ENCODE measurements around the gene OXGR1.
"Not testable (repeated sequence)": the region's sequence is repeated elsewhere in the genome, so short reads cannot be mapped to it uniquely, and the experiment has no call there.

Gene OXGR1

GRCh38 chr13:96991072-96991471 lies 3.2 kb downstream of the OXGR1 start:
- TF ChIP-seq POLR2AphosphoS5 (IDR thresholded peaks at IDR 0.05; ENCODE audit: low read depth, low read length) (no peak), TAF1 (IDR thresholded peaks at IDR 0.05; ENCODE audit: borderline replicate concordance, low read depth, low read length) (no peak), POLR2A (IDR thresholded peaks at IDR 0.05; ENCODE audit: low read depth, low read length) (no peak)
- FAIRE-seq (no peak), DNase-seq (ENCODE audit: insufficient read length) (no peak)

- DNase-seq (ENCODE audit: insufficient read length) = no peak
- FAIRE-seq = no peak
- TF ChIP-seq POLR2A (IDR thresholded peaks at IDR 0.05; ENCODE audit: low read depth, low read length) = no peak
- TF ChIP-seq TAF1 (IDR thresholded peaks at IDR 0.05; ENCODE audit: borderline replicate concordance, low read depth, low read length) = no peak
- TF ChIP-seq POLR2AphosphoS5 (IDR thresholded peaks at IDR 0.05; ENCODE audit: low read depth, low read length) = no peak
Measured at GRCh38 chr13:96988441-96988840, 5.8 kb downstream of the OXGR1 start.

GRCh38 chr13:96984051-96984508 lies 10.2 kb downstream of the OXGR1 start:
- TF ChIP-seq POLR2AphosphoS5 (IDR thresholded peaks at IDR 0.05; ENCODE audit: low read depth, low read length) = no peak
- peak; percentile 21 for DNase-seq (ENCODE audit: insufficient read length)
- FAIRE-seq = peak; percentile 64

- FAIRE-seq (no peak), DNase-seq (ENCODE audit: insufficient read length) (no peak)
- TF ChIP-seq TAF1 (IDR thresholded peaks at IDR 0.05; ENCODE audit: borderline replicate concordance, low read depth, low read length) = no peak
- TF ChIP-seq POLR2A (IDR thresholded peaks at IDR 0.05; ENCODE audit: low read depth, low read length) = no peak
- TF ChIP-seq POLR2AphosphoS5 (IDR thresholded peaks at IDR 0.05; ENCODE audit: low read depth, low read length) = no peak
Measured at GRCh38 chr13:96982672-96983071, 11.6 kb downstream of the OXGR1 start.

GRCh38 chr13:96979861-96980260 lies 14.4 kb downstream of the OXGR1 start:
- DNase-seq (ENCODE audit: insufficient read length); FAIRE-seq: not testable (repeated sequence)

GRCh38 chr13:96968027-96968426 lies 26.2 kb downstream of the OXGR1 start:
- FAIRE-seq = no peak
- no peak for DNase-seq (ENCODE audit: insufficient read length)
- TF ChIP-seq POLR2AphosphoS5 (IDR thresholded peaks at IDR 0.05; ENCODE audit: low read depth, low read length) = no peak
- TF ChIP-seq TAF1 (IDR thresholded peaks at IDR 0.05; ENCODE audit: borderline replicate concordance, low read depth, low read length) = no peak
- TF ChIP-seq POLR2A (IDR thresholded peaks at IDR 0.05; ENCODE audit: low read depth, low read length) = no peak

GRCh38 chr13:96967248-96967745 lies 27.0 kb downstream of the OXGR1 start:
- no peak for FAIRE-seq
- DNase-seq (ENCODE audit: insufficient read length) = no peak

GRCh38 chr13:96966415-96967102 lies 27.7 kb downstream of the OXGR1 start:
- DNase-seq (ENCODE audit: insufficient read length) = no peak
- FAIRE-seq = no peak
- TF ChIP-seq POLR2A (IDR thresholded peaks at IDR 0.05; ENCODE audit: low read depth, low read length) (no peak), POLR2AphosphoS5 (IDR thresholded peaks at IDR 0.05; ENCODE audit: low read depth, low read length) (no peak), TAF1 (IDR thresholded peaks at IDR 0.05; ENCODE audit: borderline replicate concordance, low read depth, low read length) (no peak)

More at GRCh38 chr13:96967248-96967745, 27.0 kb downstream of the OXGR1 start:
- no peak for TF ChIP-seq POLR2A (IDR thresholded peaks at IDR 0.05; ENCODE audit: low read depth, low read length)
- no peak for TF ChIP-seq TAF1 (IDR thresholded peaks at IDR 0.05; ENCODE audit: borderline replicate concordance, low read depth, low read length)

GRCh38 chr13:96963786-96964475 lies 30.3 kb downstream of the OXGR1 start:
- no peak for FAIRE-seq

GRCh38 chr13:96960379-96960778 lies 33.9 kb downstream of the OXGR1 start:
- DNase-seq (ENCODE audit: insufficient read length) (no peak), FAIRE-seq (no peak)
- no peak for TF ChIP-seq TAF1 (IDR thresholded peaks at IDR 0.05; ENCODE audit: borderline replicate concordance, low read depth, low read length)
- TF ChIP-seq POLR2AphosphoS5 (IDR thresholded peaks at IDR 0.05; ENCODE audit: low read depth, low read length) = no peak
- TF ChIP-seq POLR2A (IDR thresholded peaks at IDR 0.05; ENCODE audit: low read depth, low read length) = no peak

More at GRCh38 chr13:96963786-96964475, 30.3 kb downstream of the OXGR1 start:
- DNase-seq (ENCODE audit: insufficient read length) = no peak
- TF ChIP-seq POLR2A (IDR thresholded peaks at IDR 0.05; ENCODE audit: low read depth, low read length) (no peak), POLR2AphosphoS5 (IDR thresholded peaks at IDR 0.05; ENCODE audit: low read depth, low read length) (no peak), TAF1 (IDR thresholded peaks at IDR 0.05; ENCODE audit: borderline replicate concordance, low read depth, low read length) (no peak)

GRCh38 chr13:96958286-96958891 lies 35.9 kb downstream of the OXGR1 start:
- FAIRE-seq = no peak
- DNase-seq (ENCODE audit: insufficient read length) = no peak
- TF ChIP-seq POLR2A (IDR thresholded peaks at IDR 0.05; ENCODE audit: low read depth, low read length) (no peak), POLR2AphosphoS5 (IDR thresholded peaks at IDR 0.05; ENCODE audit: low read depth, low read length) (no peak), TAF1 (IDR thresholded peaks at IDR 0.05; ENCODE audit: borderline replicate concordance, low read depth, low read length) (no peak)

- TF ChIP-seq POLR2AphosphoS5 (IDR thresholded peaks at IDR 0.05; ENCODE audit: low read depth, low read length) (no peak), POLR2A (IDR thresholded peaks at IDR 0.05; ENCODE audit: low read depth, low read length) (no peak), TAF1 (IDR thresholded peaks at IDR 0.05; ENCODE audit: borderline replicate concordance, low read depth, low read length) (no peak)
- no peak for FAIRE-seq
- no peak for DNase-seq (ENCODE audit: insufficient read length)
Measured at GRCh38 chr13:96952595-96952994, 41.7 kb downstream of the OXGR1 start.
